ENCODE results near the gene REC8.

The REC8 gene

GRCh38 chr14:24160850-24161804, 10.8 kb upstream of the REC8 start, which contains the start of gene IRF9:
Gene IRF9, plus strand, starts transcription at chr14:24161265. Its CDS starts 880 bp downstream, at chr14:24162145.
- peak; percentile 94 for DNase-seq

- no peak for DNase-seq
Observed at GRCh38 chr14:24162093-24162492, 9.8 kb upstream of the REC8 start.

GRCh38 chr14:24164518-24164991, 7.3 kb upstream of the REC8 start:
- DNase-seq, result no peak

- DNase-seq, result no peak
Observed at GRCh38 chr14:24165785-24166184, 6.1 kb upstream of the REC8 start.

GRCh38 chr14:24167469-24168114, 4.3 kb upstream of the REC8 start:
- no peak for DNase-seq

GRCh38 chr14:24172261-24172860, 481 bp downstream of the REC8 start:
- DNase-seq, result peak; percentile 50

GRCh38 chr14:24172871-24173281, 996 bp downstream of the REC8 start:
- DNase-seq, result peak; percentile 18

- no peak for DNase-seq
Observed at GRCh38 chr14:24176599-24176998, 4.7 kb downstream of the REC8 start.

GRCh38 chr14:24177041-24177825, 5.4 kb downstream of the REC8 start:
- no peak for DNase-seq

GRCh38 chr14:24177891-24178290, 6.0 kb downstream of the REC8 start:
- no peak for DNase-seq

GRCh38 chr14:24178399-24179178, 6.7 kb downstream of the REC8 start:
- no peak for DNase-seq

GRCh38 chr14:24179294-24179960, 7.5 kb downstream of the REC8 start:
- no peak for DNase-seq

- no peak for DNase-seq
Observed at GRCh38 chr14:24179961-24180796, 8.3 kb downstream of the REC8 start.

GRCh38 chr14:24181371-24182077, 9.6 kb downstream of the REC8 start:
- DNase-seq, result no peak

GRCh38 chr14:24182110-24182882, 10.4 kb downstream of the REC8 start:
- no peak for DNase-seq

GRCh38 chr14:24183014-24183481, 11.2 kb downstream of the REC8 start:
- DNase-seq, result no peak

GRCh38 chr14:24184104-24184970, 12.5 kb downstream of the REC8 start:
- DNase-seq, result no peak

GRCh38 chr14:24185026-24185425, 13.1 kb downstream of the REC8 start:
- DNase-seq, result no peak

All from COR-L47 (cell line).